Liver (tissue), 9 donors: ENCODE data around the gene CDT1. TPM values are rescaled to one million over a fixed set of nuclear protein-coding genes. Genes with fewer than 3 reads are reported as not detected.

Experiments used
- DNase-seq: peaks from one replicate; pipeline ENCODE4 v3.0.0-alpha.2; 2017; ENCODE audit warnings: low spot score
- H3K27ac ChIP-seq, 2 donors: one replicate each; pipeline ENCODE4 v1.7.0; 2013; ENCODE audit warnings: inconsistent platforms in 2 of 2, low read length in 2 of 2, control low read depth in 1 of 2, low read depth in 1 of 2, mild to moderate bottlenecking in 1 of 2
- H3K27me3 ChIP-seq, 4 donors: one replicate each; pipeline versions ENCODE4 v1.6.1 to v1.7.0; 2013; ENCODE audit warnings: low read length in 3 of 4, inconsistent platforms in 1 of 4, mild to moderate bottlenecking in 1 of 4, moderate library complexity in 1 of 4; ENCODE audit not compliant: control insufficient read depth in 4 of 4, insufficient read depth in 4 of 4
- H3K36me3 ChIP-seq, 4 donors: one replicate each; pipeline versions ENCODE4 v1.6.1 to v1.7.0; 2013; ENCODE audit warnings: low read length in 3 of 4, mild to moderate bottlenecking in 3 of 4, low read depth in 1 of 4, moderate library complexity in 1 of 4; ENCODE audit not compliant: control insufficient read depth in 4 of 4, insufficient read depth in 3 of 4
- H3K4me1 ChIP-seq, 4 donors: one replicate each; pipeline versions ENCODE4 v1.6.1 to v1.7.0; 2013; ENCODE audit warnings: low read length in 3 of 4, mild to moderate bottlenecking in 3 of 4, moderate library complexity in 1 of 4; ENCODE audit not compliant: control insufficient read depth in 4 of 4, insufficient read depth in 4 of 4
- H3K4me3 ChIP-seq, 3 donors: one replicate each; pipeline versions ENCODE4 v1.6.1 to v1.7.0; 2013; ENCODE audit warnings: low read length in 3 of 3, control low read depth in 1 of 3, low read depth in 1 of 3, mild to moderate bottlenecking in 1 of 3
- H3K9ac ChIP-seq, 2 donors: one replicate each; pipeline ENCODE4 v1.7.0; 2013; ENCODE audit warnings: low read length in 2 of 2, mild to moderate bottlenecking in 2 of 2, moderate library complexity in 2 of 2, control low read depth in 1 of 2, low read depth in 1 of 2
- H3K9me3 ChIP-seq, 4 donors: one replicate each; pipeline versions ENCODE4 v1.6.1 to v1.7.0; 2013; ENCODE audit warnings: low read length in 3 of 4; ENCODE audit not compliant: control insufficient read depth in 4 of 4
- ATF3 ChIP-seq: IDR thresholded peaks from 2 replicates; pipeline ENCODE4 v1.6.1; 2016; ENCODE audit warnings: antibody characterized with exemption
- CTCF ChIP-seq: fragments of 150-350 bp; IDR thresholded peaks from 2 replicates; pipeline ENCODE4 v1.5.1; 2017; ENCODE audit warnings: improper control_type of control experiment, low read depth, low read length; ENCODE audit not compliant: missing input control
- FOXA1 ChIP-seq: IDR thresholded peaks from 2 replicates; pipeline ENCODE4 v1.6.1; 2016; ENCODE audit warnings: antibody characterized with exemption
- GABPA ChIP-seq, 2 donors: IDR thresholded peaks in 1 of 2; conservative IDR thresholded peaks in 1 of 2; 2 replicates each; pipeline ENCODE4 v1.6.1; 2016; ENCODE audit warnings: antibody characterized with exemption in 2 of 2, mild to moderate bottlenecking in 1 of 2, moderate library complexity in 1 of 2
- HNF4A ChIP-seq, 2 donors: conservative IDR thresholded peaks; 2 replicates each; pipeline ENCODE4 v1.6.1; 2016; ENCODE audit warnings: antibody characterized with exemption in 2 of 2, mild to moderate bottlenecking in 2 of 2
- HNF4G ChIP-seq: IDR thresholded peaks from 2 replicates; pipeline ENCODE4 v1.6.1; 2016; ENCODE audit warnings: antibody characterized with exemption
- MAX ChIP-seq: IDR thresholded peaks from 2 replicates; pipeline ENCODE4 v1.6.1; 2016; ENCODE audit warnings: antibody characterized with exemption
- NR2F2 ChIP-seq: IDR thresholded peaks from 2 replicates; pipeline ENCODE4 v1.6.1; 2016; ENCODE audit warnings: antibody characterized with exemption
- RAD21 ChIP-seq, 2 donors: IDR thresholded peaks; 2 replicates each; pipeline ENCODE4 v1.6.1; 2016; ENCODE audit warnings: antibody characterized with exemption in 2 of 2, mild to moderate bottlenecking in 2 of 2
- YY1 ChIP-seq: IDR thresholded peaks from 2 replicates; pipeline ENCODE4 v1.6.1; 2016; ENCODE audit warnings: antibody characterized with exemption, mild to moderate bottlenecking
- ZBTB33 ChIP-seq: IDR thresholded peaks from 2 replicates; pipeline ENCODE4 v1.6.1; 2016; ENCODE audit warnings: antibody characterized with exemption
- WGBS: extraction: QIAGEN DNeasy Blood & Tissue Kit; methylation state at CpG from one replicate; pipeline ENCODE4 v1.1.7; 2013; 5-methylcytosine and 5-hydroxymethylcytosine counted together
- polyA plus RNA-seq, 2 donors: library from polyadenylated mRNA; stranded (reverse) in 1 of 2; unstranded in 1 of 2; fragments of 200-250 nt in 1 of 2; fragments of >200 nt in 1 of 2; fragmentation: Nextera tagmentation in 1 of 2; extraction: Ambion mirVana in 1 of 2; gene quantifications; one replicate each; pipeline versions ENCODE4 v1.2.1 to v1.2.3, GENCODE V29; 2013 to 2015
- total RNA-seq, 2 donors: library from RNA; depleted of rRNA; stranded (reverse); fragments of >200 nt; gene quantifications; one replicate each; pipeline ENCODE4 v1.2.3, GENCODE V29; 2014
- TF ChIP-seq, protein P1 (sequence below): IDR thresholded peaks from 2 replicates; pipeline ENCODE4 v1.6.1; 2016; ENCODE audit warnings: antibody characterized with exemption, mild to moderate bottlenecking
- donor health status: healthy.
- donor health status: healthy.
- donor health status: healthy.
- donor health status: healthy.
- donor health status: healthy.

Gene CDT1
- total and polyA plus RNA-seq, 4 donors = 0.08 to 37.6 (median 0.93) TPM

- H3K9me3 ChIP-seq = no peaks in the 10 kb centered on the region
- H3K27ac ChIP-seq = no peak overlapping the region
- 96% methylated on average over 20 of the region's 20 CpGs for WGBS
- no peak for DNase-seq
- H3K4me3 ChIP-seq = no peak overlapping the region
- H3K27me3 ChIP-seq = no peaks in the 10 kb centered on the region
- peaks cover 0 to 29% (median 6%) of the 10 kb centered on the region in 4 donors for H3K36me3 ChIP-seq
- TF ChIP-seq ZBTB33 (no peak), FOXA1 (no peak), ATF3 (no peak), HNF4A (conservative IDR thresholded peaks at IDR 0.05) (no peak), CTCF (no peak), YY1 (no peak), RAD21 (IDR thresholded peaks at IDR 0.05) (no peak)
- TF ChIP-seq, protein P1, sequence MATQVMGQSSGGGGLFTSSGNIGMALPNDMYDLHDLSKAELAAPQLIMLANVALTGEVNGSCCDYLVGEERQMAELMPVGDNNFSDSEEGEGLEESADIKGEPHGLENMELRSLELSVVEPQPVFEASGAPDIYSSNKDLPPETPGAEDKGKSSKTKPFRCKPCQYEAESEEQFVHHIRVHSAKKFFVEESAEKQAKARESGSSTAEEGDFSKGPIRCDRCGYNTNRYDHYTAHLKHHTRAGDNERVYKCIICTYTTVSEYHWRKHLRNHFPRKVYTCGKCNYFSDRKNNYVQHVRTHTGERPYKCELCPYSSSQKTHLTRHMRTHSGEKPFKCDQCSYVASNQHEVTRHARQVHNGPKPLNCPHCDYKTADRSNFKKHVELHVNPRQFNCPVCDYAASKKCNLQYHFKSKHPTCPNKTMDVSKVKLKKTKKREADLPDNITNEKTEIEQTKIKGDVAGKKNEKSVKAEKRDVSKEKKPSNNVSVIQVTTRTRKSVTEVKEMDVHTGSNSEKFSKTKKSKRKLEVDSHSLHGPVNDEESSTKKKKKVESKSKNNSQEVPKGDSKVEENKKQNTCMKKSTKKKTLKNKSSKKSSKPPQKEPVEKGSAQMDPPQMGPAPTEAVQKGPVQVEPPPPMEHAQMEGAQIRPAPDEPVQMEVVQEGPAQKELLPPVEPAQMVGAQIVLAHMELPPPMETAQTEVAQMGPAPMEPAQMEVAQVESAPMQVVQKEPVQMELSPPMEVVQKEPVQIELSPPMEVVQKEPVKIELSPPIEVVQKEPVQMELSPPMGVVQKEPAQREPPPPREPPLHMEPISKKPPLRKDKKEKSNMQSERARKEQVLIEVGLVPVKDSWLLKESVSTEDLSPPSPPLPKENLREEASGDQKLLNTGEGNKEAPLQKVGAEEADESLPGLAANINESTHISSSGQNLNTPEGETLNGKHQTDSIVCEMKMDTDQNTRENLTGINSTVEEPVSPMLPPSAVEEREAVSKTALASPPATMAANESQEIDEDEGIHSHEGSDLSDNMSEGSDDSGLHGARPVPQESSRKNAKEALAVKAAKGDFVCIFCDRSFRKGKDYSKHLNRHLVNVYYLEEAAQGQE = no peak
- no peaks in the 10 kb centered on the region for H3K4me1 ChIP-seq
- no peak overlapping the region for H3K9ac ChIP-seq
These were observed 34.2 kb downstream of the CDT1 start for GRCh38 chr16:88837806-88838205.

- no peak overlapping the region for H3K4me3 ChIP-seq
- no peaks in the 10 kb centered on the region for H3K27me3 ChIP-seq
- peaks cover 0 to 33% (median 6%) of the 10 kb centered on the region in 4 donors for H3K36me3 ChIP-seq
- no peaks in the 10 kb centered on the region for H3K9me3 ChIP-seq
- H3K9ac ChIP-seq = no peak overlapping the region
- WGBS = 96% methylated on average over 19 of the region's 19 CpGs
- TF ChIP-seq NR2F2 = no peak
- TF ChIP-seq ATF3 = no peak
- TF ChIP-seq MAX = no peak
- TF ChIP-seq GABPA (IDR thresholded peaks at IDR 0.05 in 1 of 2, conservative IDR thresholded peaks at IDR 0.05 in 1 of 2) = no peak
- TF ChIP-seq HNF4G = no peak
- no peak for DNase-seq
- H3K4me1 ChIP-seq = no peaks in the 10 kb centered on the region
- no peak overlapping the region for H3K27ac ChIP-seq
These were observed 35.0 kb downstream of the CDT1 start for GRCh38 chr16:88838566-88838965.
